Measurements from ENCODE around the gene CDH3. TPM values are rescaled to one million over a fixed set of nuclear protein-coding genes. Genes with fewer than 3 reads are reported as not detected.

CDH3 gene
- total RNA-seq, 4 donors from 2014 or later, result 0.34 to 1.5 TPM; not detected in 2

DNA sequence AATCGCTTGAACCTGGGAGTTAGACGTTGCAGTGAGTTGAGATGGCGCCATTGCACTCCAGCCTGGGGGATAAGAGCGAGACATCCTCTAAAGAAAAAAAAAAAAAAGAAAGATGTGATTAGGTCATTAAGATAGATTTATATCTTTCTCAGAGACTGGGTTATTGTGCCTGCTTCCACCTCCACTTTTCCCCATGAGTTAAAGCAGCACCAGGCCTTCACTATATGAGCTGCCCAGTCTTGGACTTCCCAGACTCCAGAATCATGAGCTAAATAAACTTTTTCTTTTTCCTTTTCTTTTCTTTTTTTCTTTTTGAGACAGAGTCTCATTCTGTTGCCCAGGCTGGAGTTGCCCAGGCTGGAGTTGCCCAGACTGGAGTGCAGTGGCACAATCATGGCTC, 72.6 kb downstream of the CDH3 start:
- TF ChIP-seq, protein P1, sequence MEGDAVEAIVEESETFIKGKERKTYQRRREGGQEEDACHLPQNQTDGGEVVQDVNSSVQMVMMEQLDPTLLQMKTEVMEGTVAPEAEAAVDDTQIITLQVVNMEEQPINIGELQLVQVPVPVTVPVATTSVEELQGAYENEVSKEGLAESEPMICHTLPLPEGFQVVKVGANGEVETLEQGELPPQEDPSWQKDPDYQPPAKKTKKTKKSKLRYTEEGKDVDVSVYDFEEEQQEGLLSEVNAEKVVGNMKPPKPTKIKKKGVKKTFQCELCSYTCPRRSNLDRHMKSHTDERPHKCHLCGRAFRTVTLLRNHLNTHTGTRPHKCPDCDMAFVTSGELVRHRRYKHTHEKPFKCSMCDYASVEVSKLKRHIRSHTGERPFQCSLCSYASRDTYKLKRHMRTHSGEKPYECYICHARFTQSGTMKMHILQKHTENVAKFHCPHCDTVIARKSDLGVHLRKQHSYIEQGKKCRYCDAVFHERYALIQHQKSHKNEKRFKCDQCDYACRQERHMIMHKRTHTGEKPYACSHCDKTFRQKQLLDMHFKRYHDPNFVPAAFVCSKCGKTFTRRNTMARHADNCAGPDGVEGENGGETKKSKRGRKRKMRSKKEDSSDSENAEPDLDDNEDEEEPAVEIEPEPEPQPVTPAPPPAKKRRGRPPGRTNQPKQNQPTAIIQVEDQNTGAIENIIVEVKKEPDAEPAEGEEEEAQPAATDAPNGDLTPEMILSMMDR (IDR thresholded peaks at IDR 0.05; ENCODE audit: low read depth), result no peak

DNA sequence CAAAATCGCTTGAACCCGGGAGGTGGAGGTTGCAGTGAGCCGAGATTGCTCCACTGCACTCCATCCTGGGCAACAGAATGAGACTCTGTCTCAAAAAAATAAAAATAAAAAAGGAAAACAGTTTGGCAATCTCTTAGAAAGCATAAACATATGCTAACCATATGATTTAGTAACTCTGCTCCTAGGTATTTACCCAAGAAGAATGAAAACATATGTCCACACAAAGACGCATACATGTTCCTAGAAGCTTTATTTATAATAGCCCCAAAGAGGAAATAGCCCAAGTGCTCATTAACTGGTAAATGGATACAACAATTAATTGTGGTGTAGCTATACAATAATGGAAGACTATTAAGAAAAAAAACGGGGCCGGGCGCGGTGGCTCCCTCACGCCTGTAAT, 73.5 kb downstream of the CDH3 start:
- TF ChIP-seq, protein P1 (IDR thresholded peaks at IDR 0.05; ENCODE audit: low read depth), result no peak

DNA sequence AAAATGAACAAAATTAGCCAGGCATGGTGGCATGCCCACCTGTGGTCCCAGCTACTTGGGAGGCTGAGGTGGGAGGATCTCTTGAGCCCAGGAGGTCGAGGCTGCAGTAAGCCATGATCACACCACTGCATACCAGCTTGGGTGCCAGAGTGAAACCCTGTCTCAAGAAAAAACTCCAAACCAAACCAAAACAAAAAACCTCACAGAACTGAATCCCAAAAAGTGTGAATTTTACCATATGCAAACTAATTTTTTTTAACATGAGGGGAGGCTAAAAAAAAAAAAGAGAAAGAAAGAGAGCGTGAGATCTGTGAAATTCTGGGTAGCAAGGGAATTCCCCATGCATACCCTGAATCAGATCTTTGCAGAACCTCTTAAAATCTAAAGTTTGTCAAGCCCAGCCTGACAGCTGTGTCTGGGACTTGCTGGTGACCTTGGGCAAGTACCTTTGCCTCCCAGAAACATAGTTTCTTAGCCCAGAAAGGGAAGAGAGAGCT, 74.9 kb downstream of the CDH3 start:
- TF ChIP-seq, protein P1 (IDR thresholded peaks at IDR 0.05; ENCODE audit: low read depth), result no peak

DNA sequence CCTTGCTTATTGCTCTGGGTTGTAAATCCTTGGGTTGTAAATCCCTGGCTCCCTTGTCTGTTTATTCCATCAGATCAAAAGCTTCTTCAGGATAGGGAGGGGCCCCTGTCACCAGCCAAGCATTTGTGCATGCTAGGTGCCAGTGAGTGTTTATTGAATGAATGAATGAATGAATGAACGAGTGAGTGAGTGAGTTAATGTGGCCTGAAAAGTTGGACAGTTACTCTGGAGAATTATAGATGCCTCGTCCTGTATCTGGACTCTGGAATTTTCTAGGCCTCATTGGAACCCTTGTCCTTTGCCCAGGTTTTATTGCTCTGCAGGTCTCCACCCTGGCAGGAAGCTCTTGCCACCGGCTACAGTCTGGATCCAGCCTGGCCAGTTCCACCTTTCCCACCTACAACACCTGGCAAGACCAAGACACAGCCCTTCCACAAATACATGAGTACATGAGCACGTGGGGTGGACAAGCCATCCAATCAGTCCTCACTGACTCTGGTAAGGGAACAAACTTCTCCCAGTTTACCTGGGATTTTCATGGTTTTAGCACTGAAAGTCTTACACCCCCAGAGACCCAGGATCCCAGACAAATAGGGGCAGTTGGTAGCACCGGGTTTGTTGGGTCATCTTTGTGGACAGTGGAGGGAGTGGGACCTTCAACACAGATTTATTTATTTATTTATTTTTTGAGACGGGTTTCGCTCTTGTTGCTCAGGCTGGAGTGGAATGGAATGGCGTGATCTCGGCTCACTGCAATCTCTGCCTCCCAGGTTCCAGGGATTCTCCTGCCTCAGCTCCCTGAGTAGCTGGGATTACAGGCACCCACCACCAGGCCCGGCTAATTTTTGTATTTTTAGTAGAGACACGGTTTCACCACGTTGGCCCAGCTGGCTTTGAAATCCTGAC, 77.3 kb downstream of the CDH3 start:
- TF ChIP-seq, protein P1 (IDR thresholded peaks at IDR 0.05; ENCODE audit: low read depth), result no peak

DNA sequence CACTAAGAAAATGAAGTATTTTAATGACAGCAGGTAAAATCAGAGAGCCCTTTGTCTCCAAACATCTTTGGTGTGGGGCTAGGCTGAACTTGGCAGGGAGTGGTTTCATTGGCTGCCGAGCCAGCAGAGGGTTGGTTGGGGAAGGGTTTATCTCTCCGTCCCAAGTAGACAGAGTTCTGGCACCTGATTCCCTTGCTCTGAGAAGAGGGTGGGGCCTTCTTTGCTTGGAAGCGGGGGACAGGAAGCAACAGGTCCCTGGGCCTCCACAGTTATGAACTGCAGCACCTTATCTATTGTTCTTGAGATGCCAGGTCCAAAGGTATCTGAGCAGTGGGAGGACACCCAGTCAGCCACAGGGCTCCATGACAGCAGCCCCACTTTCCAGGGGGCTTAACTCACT, 79.7 kb downstream of the CDH3 start:
- TF ChIP-seq, protein P1 (IDR thresholded peaks at IDR 0.05; ENCODE audit: low read depth), result no peak

DNA sequence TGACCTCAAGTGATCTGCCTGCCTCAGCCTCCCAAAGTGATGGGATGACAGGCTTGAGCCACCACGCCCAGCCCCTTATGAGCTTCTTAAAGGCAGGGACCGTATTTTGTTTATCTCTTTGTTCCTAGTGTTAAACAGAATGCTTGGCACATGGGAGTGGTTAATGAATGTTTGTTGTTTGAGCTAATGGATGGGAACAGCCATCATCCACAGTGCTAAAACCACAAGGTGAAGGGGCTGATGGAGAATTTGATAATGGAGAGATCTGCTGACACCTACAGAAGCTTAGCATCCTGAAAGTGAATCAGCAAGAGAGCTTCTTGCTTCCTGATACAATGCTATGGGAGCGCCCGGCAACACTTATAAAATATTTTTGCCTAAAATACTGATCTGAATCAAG, 83.4 kb downstream of the CDH3 start:
- TF ChIP-seq, protein P1 (IDR thresholded peaks at IDR 0.05; ENCODE audit: low read depth), result no peak

DNA sequence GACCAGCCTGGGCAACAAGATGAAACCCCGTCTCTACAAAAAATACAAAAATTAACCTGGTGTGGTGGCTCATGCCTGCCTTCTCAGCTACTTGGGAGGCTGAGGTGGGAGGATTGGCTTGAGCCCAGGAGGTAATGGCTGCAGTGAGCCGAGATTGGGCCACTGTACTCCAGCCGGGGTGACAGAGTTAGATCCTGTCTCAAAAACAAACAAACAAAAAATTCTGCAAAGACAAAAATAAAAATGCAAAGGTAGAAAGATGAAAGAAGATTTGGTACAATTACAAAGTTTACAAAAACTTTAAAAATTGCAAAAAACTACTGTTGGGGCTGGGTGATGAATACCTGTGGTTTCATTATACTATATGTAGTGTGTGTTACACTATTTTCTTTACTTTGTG, 86.5 kb downstream of the CDH3 start:
- TF ChIP-seq, protein P1 (IDR thresholded peaks at IDR 0.05; ENCODE audit: low read depth), result no peak

Measured in subcutaneous adipose tissue (tissue), 4 donors.